Right atrium auricular region (tissue), 2 donors: ENCODE results near the gene ZKSCAN5. TPM values are rescaled to one million over a fixed set of nuclear protein-coding genes. Genes with fewer than 3 reads are reported as not detected.
A peak's percentile ranks its signal among the peaks of the same experiment; 100 is the strongest.

Experiments
- DNase-seq: peaks from one replicate; pipeline ENCODE4 v3.0.0-alpha.2; 2019; ENCODE audit warnings: low spot score
- H3K27ac ChIP-seq, 2 donors: fragments of 200-600 bp; sonication (generic); 1 replicate in 1 of 2; 2 replicates in 1 of 2; pipeline ENCODE4 v1.5.1; 2016 to 2019
- H3K27me3 ChIP-seq, 2 donors: fragments of 200-600 bp; sonication (generic); one replicate each; pipeline versions ENCODE4 v1.5.1 to v1.6.0; 2017 to 2019
- H3K36me3 ChIP-seq: fragments of 200-600 bp; sonication (generic); one replicate; pipeline ENCODE4 v1.5.1; 2016
- H3K4me1 ChIP-seq, 2 donors: fragments of 200-600 bp; sonication (generic); one replicate each; pipeline versions ENCODE4 v1.5.1 to v1.6.0; 2017 to 2019
- H3K4me3 ChIP-seq, 2 donors: fragments of 200-600 bp; sonication (generic); 1 replicate in 1 of 2; 2 replicates in 1 of 2; pipeline ENCODE4 v1.5.1; 2017 to 2019; ENCODE audit warnings: mild to moderate bottlenecking in 1 of 2, moderate library complexity in 1 of 2
- H3K9me3 ChIP-seq, 2 donors: fragments of 200-600 bp; sonication (generic); one replicate each; pipeline ENCODE4 v1.5.1; 2019
- CTCF ChIP-seq, 2 donors: fragments of 200-600 bp; sonication (generic); IDR thresholded peaks; one replicate each; pipeline ENCODE4 v1.5.1; 2019; ENCODE audit warnings: antibody characterized with exemption in 2 of 2
- total RNA-seq, 2 donors: library from RNA; depleted of rRNA; stranded (reverse); fragments of >200 nt; gene quantifications; one replicate each; pipeline ENCODE4 v1.1.0, GENCODE V29; 2016

The ZKSCAN5 gene
- total RNA-seq, 2 donors from 2014 or later: 5.4 to 6.3 TPM

DNA sequence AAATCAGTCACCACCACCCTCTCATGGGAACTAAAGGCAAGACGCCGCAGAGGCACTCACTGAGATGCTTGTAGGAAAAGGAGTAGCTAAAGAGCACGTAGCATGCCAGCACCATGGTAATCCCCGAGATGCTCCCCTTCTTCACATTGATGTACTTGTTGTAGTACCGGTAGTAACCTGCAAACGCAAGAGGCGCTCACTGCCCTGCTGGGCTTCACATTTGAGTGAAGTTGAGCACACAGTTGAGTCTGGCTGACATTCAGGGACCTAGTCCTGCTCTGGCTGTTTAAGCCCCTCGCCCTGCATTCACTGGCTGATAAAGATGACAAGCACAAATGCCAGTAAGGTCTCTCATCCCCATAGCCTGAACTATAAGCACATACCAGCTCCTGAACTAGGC, 45.4 kb upstream of the ZKSCAN5 start:
- no peaks in the 10 kb centered on the region for H3K9me3 ChIP-seq
- no peak for DNase-seq
- no peak overlapping the region for H3K4me3 ChIP-seq
- peak in 1 of 2 donors; percentile 24 for TF ChIP-seq CTCF (IDR thresholded peaks at IDR 0.05)
- H3K36me3 ChIP-seq: peaks cover 41% of the 10 kb centered on the region
- H3K27me3 ChIP-seq: no peaks in the 10 kb centered on the region
- H3K27ac ChIP-seq: no peak overlapping the region
- peaks cover 0 to 46% of the 10 kb centered on the region in 2 donors for H3K4me1 ChIP-seq

DNA sequence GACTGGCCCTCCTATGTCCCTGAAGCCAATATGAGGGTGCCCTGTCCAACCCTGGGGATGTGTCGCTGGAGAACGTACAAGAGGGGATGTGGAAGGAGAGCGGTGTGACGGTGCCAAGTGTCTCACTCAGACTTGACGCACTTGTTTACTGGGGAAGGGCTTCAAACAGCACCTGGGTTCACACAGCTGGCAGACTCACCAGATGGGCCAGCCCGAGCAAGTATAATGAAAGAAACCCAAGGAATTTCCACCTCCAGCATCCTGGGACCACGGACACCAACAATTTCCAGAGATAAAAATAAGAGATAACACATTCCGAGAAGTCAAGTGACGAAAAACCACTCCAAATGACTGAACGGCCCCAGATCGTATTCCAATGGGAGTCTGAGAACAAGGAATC, 43.8 kb upstream of the ZKSCAN5 start:
- TF ChIP-seq CTCF (IDR thresholded peaks at IDR 0.05): no peak
- H3K27me3 ChIP-seq: no peaks in the 10 kb centered on the region
- peaks cover 43% of the 10 kb centered on the region for H3K36me3 ChIP-seq
- no peak for DNase-seq
- H3K4me3 ChIP-seq: no peak overlapping the region
- no peaks in the 10 kb centered on the region for H3K9me3 ChIP-seq
- H3K27ac ChIP-seq: peak overlapping the region; percentile 2 to 46
- H3K4me1 ChIP-seq: peaks cover 0 to 58% of the 10 kb centered on the region in 2 donors

DNA sequence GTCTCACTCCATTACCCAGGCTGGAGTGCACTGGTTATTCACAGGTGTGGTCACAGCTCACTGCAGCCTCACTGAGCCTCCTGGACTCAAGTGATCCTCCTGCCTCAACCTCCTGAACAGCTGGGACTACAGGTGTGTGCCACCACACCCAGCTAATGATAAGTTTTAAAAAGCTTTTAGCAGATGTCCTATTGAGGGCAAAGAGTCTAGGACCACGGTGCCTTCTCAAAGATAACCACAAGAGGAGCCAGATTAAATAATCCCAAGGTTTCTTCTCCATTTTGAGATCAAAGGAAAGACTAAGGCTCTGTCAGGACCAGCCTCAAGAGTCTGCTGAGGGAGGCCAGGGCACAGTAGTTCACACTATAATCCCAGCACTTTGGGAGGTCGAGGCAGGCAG, 43.2 kb upstream of the ZKSCAN5 start:
- H3K36me3 ChIP-seq: peaks cover 43% of the 10 kb centered on the region
- H3K4me1 ChIP-seq: peaks cover 0 to 53% of the 10 kb centered on the region in 2 donors
- TF ChIP-seq CTCF (IDR thresholded peaks at IDR 0.05): no peak
- no peak overlapping the region for H3K4me3 ChIP-seq
- no peak for DNase-seq
- peak overlapping the region; percentile 2 to 46 for H3K27ac ChIP-seq
- no peaks in the 10 kb centered on the region for H3K27me3 ChIP-seq
- H3K9me3 ChIP-seq: no peaks in the 10 kb centered on the region

- H3K9me3 ChIP-seq: no peaks in the 10 kb centered on the region
- no peaks in the 10 kb centered on the region for H3K27me3 ChIP-seq
- peak overlapping the region; percentile 82 to 92 for H3K27ac ChIP-seq
- peaks cover 10% of the 10 kb centered on the region for H3K36me3 ChIP-seq
- H3K4me3 ChIP-seq: peak overlapping the region; percentile 69 to 75
- H3K4me1 ChIP-seq: peaks cover 0 to 48% of the 10 kb centered on the region in 2 donors
- DNase-seq: no peak
- no peak for TF ChIP-seq CTCF (IDR thresholded peaks at IDR 0.05)
These were observed 39.1 kb upstream of the ZKSCAN5 start for GRCh38 chr7:99465421-99465768.

- H3K27me3 ChIP-seq: no peaks in the 10 kb centered on the region
- no peak overlapping the region for H3K27ac ChIP-seq
- no peak for TF ChIP-seq CTCF (IDR thresholded peaks at IDR 0.05)
- H3K36me3 ChIP-seq: peaks cover 8% of the 10 kb centered on the region
- no peak overlapping the region for H3K4me3 ChIP-seq
- H3K4me1 ChIP-seq: peaks cover 0 to 34% of the 10 kb centered on the region in 2 donors
- DNase-seq: no peak
- H3K9me3 ChIP-seq: no peaks in the 10 kb centered on the region
These were observed 36.0 kb upstream of the ZKSCAN5 start for GRCh38 chr7:99468336-99468918.
